Kidney epithelial cell (primary cell): ENCODE measurements around the gene SV2A. TPM values are rescaled to one million over a fixed set of nuclear protein-coding genes. Genes with fewer than 3 reads are reported as not detected.

Experiments used
- DNase-seq: peaks from one replicate; pipeline ENCODE4 v3.0.0-alpha.2; 2010; ENCODE audit warnings: low read depth
- H3K27me3 ChIP-seq: 2 replicates; pipeline ENCODE4 v1.6.0; 2011; ENCODE audit warnings: low read length; ENCODE audit not compliant: control insufficient read depth, insufficient read depth
- H3K36me3 ChIP-seq: 2 replicates; pipeline ENCODE4 v1.5.1; 2011; ENCODE audit warnings: low read length; ENCODE audit not compliant: control insufficient read depth, insufficient read depth
- H3K4me3 ChIP-seq: 2 replicates; pipeline ENCODE4 v1.5.1; 2011; ENCODE audit warnings: low read depth, mild to moderate bottlenecking, control low read depth, low read length
- total RNA-seq: library from RNA; depleted of rRNA; stranded (reverse); fragments of >200 nt; gene quantifications from 2 replicates; pipeline ENCODE4 v1.2.3, GENCODE V29; 2015
- TF ChIP-seq, protein P1 (sequence below): IDR thresholded peaks from 2 replicates; pipeline ENCODE4 v1.5.1; 2011; ENCODE audit warnings: mild to moderate bottlenecking, moderate library complexity, low read length, control low read depth, inconsistent platforms; ENCODE audit not compliant: insufficient read depth, poor library complexity, severe bottlenecking

The SV2A gene, protein sequence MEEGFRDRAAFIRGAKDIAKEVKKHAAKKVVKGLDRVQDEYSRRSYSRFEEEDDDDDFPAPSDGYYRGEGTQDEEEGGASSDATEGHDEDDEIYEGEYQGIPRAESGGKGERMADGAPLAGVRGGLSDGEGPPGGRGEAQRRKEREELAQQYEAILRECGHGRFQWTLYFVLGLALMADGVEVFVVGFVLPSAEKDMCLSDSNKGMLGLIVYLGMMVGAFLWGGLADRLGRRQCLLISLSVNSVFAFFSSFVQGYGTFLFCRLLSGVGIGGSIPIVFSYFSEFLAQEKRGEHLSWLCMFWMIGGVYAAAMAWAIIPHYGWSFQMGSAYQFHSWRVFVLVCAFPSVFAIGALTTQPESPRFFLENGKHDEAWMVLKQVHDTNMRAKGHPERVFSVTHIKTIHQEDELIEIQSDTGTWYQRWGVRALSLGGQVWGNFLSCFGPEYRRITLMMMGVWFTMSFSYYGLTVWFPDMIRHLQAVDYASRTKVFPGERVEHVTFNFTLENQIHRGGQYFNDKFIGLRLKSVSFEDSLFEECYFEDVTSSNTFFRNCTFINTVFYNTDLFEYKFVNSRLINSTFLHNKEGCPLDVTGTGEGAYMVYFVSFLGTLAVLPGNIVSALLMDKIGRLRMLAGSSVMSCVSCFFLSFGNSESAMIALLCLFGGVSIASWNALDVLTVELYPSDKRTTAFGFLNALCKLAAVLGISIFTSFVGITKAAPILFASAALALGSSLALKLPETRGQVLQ
- 13.2 and 14.1 TPM in 2 replicates for total RNA-seq

DNA sequence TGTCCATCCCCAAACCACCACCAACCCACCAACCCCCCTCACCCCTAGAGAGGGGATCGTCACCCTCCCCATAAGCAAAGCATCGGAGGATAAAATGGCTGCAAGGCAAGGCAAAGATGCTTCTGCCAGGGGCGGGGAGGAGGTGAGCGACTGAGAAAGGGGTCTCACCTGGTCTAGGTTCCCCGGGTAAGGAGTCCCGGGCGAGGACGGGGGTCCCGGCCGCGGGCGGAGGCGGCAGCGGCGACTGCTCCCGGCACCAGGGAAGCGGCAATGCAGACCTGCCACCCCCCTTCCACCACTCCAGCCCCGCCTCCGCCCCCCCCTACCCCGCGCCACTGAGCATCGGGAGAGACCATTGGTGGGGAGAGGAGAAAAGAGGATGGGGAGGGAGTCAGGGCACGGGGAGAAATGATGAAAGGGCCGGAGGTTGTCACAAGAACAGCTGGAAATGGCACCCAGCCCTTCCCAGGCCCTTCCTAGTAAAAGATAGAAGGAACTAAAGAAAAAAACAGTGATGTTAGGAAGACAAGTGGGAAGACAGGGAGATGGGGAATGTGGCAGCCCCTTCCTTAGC, at the start of gene SV2A:
TSS of gene SV2A (minus strand) at position 274 of the 574 bp plus-strand sequence. CDS start 4,004 bp downstream, outside the sequence.
- no peaks in the 10 kb centered on the region for H3K27me3 ChIP-seq
- no peaks in the 10 kb centered on the region for H3K36me3 ChIP-seq
- peak within 1 kb of the TSS; percentile 70 for H3K4me3 ChIP-seq
- TF ChIP-seq, protein P1, sequence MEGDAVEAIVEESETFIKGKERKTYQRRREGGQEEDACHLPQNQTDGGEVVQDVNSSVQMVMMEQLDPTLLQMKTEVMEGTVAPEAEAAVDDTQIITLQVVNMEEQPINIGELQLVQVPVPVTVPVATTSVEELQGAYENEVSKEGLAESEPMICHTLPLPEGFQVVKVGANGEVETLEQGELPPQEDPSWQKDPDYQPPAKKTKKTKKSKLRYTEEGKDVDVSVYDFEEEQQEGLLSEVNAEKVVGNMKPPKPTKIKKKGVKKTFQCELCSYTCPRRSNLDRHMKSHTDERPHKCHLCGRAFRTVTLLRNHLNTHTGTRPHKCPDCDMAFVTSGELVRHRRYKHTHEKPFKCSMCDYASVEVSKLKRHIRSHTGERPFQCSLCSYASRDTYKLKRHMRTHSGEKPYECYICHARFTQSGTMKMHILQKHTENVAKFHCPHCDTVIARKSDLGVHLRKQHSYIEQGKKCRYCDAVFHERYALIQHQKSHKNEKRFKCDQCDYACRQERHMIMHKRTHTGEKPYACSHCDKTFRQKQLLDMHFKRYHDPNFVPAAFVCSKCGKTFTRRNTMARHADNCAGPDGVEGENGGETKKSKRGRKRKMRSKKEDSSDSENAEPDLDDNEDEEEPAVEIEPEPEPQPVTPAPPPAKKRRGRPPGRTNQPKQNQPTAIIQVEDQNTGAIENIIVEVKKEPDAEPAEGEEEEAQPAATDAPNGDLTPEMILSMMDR, result no peak
- no peak for DNase-seq

DNA sequence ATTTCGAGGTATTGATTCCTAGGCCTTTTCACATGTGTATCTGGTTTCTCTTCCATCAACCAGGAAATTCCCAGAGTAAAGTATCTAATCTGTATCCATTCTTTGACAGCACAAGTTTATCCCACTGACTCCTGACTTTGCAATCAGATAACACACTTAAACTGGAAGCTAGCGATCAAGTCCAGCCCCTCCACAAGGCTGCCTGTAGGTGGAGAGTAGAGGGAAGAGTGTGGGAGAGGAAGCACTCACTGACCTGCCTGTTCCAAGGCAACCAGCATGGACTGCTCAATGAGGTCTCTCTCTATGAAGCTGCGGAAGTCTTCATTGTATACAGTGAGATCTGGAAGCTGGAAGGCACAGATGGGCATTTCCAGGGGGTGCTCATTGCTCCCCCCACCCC, 49.4 kb upstream of the SV2A start:
- no peak for DNase-seq
- Histone ChIP-seq H3K27me3 (no peaks in the 10 kb centered on the region), H3K36me3 (peaks cover 7% of the 10 kb centered on the region), H3K4me3 (no peak overlapping the region)
- TF ChIP-seq, protein P1, result no peak

DNA sequence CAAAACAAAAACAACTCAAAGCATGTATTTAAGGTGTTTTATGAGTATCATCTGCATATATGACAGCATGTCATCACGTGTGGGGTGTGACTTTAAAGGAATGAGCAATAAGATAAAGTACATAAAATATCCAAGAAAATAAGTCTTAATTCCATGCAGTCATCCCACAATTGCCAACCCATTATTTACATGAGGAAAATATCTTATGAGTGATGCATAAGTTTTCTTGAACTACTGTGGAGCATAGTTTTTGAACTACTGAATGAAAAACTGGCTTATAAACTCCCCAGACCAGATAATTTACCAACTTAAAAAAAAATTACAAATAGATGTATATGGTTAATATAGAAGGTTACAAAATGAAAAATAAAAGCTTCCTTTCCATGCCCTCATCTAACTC, 48.8 kb upstream of the SV2A start:
- no peak for DNase-seq
- no peaks in the 10 kb centered on the region for H3K27me3 ChIP-seq
- H3K4me3 ChIP-seq, result no peak overlapping the region
- TF ChIP-seq, protein P1, result no peak
- H3K36me3 ChIP-seq, result peaks cover 7% of the 10 kb centered on the region

DNA sequence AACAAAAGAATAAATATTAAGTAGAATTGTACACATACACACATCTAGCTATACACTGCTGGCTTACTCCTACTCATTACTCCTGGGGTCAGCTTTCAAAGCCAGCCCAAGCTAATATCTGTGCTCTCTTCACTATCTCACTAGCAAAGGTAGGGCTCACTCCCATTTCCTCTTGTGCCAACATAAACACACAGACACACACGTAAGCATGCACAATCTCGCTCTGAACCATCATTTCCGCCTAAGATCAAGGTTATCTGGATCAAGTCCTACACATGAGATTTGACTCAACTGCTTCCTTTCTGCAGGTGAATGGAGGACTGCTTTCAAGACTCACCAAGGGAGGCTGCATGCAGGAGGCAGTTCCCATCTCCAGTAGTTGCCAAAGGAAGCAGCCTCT, 47.8 kb upstream of the SV2A start:
- Histone ChIP-seq H3K4me3 (no peak overlapping the region), H3K27me3 (no peaks in the 10 kb centered on the region), H3K36me3 (peaks cover 3% of the 10 kb centered on the region)
- TF ChIP-seq, protein P1, result no peak
- no peak for DNase-seq

DNA sequence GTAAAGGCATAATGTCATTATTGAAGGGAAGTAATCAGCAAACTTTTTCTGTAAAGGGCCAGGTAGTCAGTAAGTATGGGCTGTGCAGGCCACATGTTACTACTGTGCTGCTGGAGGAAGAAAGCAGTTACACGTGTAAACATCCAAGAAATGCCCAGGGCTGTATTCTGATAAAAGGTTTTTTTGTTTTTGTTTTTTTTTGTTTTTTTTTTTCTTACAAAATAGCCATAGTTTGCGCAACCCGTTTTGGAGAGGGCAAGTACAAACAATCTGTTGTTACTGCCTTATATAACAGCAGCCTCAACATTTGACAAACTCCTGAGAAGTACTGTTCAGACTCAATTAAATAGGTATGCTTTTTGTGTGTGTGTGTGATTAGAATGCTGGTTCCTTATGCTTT, 45.7 kb upstream of the SV2A start:
- Histone ChIP-seq H3K36me3 (peaks cover 6% of the 10 kb centered on the region), H3K4me3 (no peak overlapping the region), H3K27me3 (no peaks in the 10 kb centered on the region)
- TF ChIP-seq, protein P1, result no peak
- no peak for DNase-seq
